ENCODE measurements around the gene SLC38A4.
A peak's percentile ranks its signal among the peaks of the same experiment; 100 is the strongest.
"Not testable (repeated sequence)": the region's sequence is repeated elsewhere in the genome, so short reads cannot be mapped to it uniquely, and the experiment has no call there.

SLC38A4 gene

DNA sequence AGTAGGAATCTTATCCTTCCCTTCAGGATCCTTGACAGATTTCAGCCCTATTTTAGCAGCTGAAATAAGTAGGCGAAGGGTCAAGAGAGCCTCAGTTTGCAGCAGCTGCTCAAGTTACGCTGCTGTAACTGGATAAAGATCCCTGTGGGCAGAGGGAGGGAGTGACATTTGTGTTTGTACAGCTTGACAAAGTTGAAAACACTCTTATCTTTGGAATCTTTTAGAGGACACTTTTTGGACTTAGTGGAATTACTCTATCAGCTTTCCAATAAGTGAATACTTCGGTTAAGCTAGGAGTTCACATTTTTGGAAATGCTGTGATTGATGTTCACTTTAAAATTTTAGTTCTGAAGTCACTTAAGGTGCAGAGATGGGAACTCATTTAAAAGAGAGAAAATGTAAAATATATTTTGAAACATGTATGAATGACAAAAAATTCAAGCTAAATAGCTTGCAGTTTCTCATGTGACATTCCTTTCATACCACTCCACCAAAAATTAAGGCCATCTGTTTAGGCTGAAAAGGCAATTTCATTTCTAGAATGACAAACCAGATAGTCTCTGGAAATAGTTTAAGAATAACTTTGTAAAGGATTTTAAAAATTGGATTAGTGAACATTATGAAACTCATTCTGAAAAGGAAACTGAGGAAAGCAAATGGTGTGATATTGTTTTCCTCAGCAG is 55.2 kb downstream of the SLC38A4 start:
- Histone ChIP-seq H3K4me2 (no peak overlapping the region), H3K9ac (no peak overlapping the region), H3K27ac (no peak overlapping the region), H3K9me3 (replicated peaks in 1 of 11) (no peaks in the 10 kb centered on the region), H3K27me3 (no peaks in the 10 kb centered on the region), H4K20me1 (no peaks in the 10 kb centered on the region), H3K4me1 (no peaks in the 10 kb centered on the region), H3K36me3 (no peaks in the 10 kb centered on the region), H3K4me3 (no peak overlapping the region)
- TF ChIP-seq Cebpa-rat (IDR thresholded peaks at IDR 0.05), result no peak

DNA sequence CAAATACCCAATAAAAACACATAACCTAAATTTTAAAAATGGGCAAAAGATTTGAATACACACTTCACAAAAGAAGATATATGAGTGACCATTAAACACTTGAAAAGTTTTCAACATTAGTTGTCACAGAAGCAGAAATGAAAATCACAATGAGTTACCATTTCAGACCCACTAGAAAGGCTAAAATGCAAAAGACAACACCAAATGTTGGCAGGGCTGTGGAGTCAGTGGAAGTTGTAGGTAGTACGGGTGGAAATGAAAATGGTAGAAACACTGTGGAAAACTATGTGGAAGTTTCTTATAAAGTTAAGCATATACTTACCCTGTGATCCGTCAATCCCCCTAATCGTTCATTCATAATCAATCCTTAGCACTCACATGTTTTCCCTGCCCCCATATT is 61.8 kb downstream of the SLC38A4 start:
- Histone ChIP-seq H3K36me3 (no peaks in the 10 kb centered on the region), H4K20me1 (no peaks in the 10 kb centered on the region), H3K27me3 (no peaks in the 10 kb centered on the region), H3K4me2 (no peak overlapping the region), H3K4me1 (no peaks in the 10 kb centered on the region), H3K9ac (no peak overlapping the region), H3K4me3 (no peak overlapping the region), H3K9me3 (replicated peaks in 1 of 11) (peaks cover 3 to 12% (median 6%) of the 10 kb centered on the region in 11 experiments; a peak in 18 of 22 replicates), H3K27ac (no peak overlapping the region)
- TF ChIP-seq Cebpa-rat (IDR thresholded peaks at IDR 0.05), result no peak

DNA sequence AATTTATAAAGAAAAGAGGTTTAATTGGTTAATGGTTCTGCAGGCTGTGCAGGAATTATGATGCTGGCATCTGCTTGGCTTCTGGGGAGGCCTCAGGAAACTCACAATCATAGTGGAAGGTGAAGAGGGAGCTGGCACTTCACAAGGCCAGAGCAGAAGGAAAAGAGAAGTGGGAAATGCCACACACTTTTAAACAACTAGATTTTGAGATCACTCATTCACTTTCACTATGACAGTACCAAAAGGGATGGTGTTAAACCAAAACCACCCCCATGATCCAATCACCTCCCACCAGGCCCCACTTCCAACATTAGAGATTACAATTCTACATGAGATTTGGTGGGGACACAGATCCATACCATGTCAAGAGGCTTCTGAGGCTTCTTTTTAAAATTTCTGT is 62.6 kb downstream of the SLC38A4 start:
- no peaks in the 10 kb centered on the region for H3K27me3 ChIP-seq
- no peak for TF ChIP-seq Cebpa-rat (IDR thresholded peaks at IDR 0.05)
- no peak overlapping the region for H3K4me3 ChIP-seq
- H3K36me3 ChIP-seq, result no peaks in the 10 kb centered on the region
- H4K20me1 ChIP-seq, result no peaks in the 10 kb centered on the region
- no peak overlapping the region for H3K9ac ChIP-seq
- no peak overlapping the region for H3K4me2 ChIP-seq
- no peaks in the 10 kb centered on the region for H3K4me1 ChIP-seq
- H3K27ac ChIP-seq, result no peak overlapping the region
- H3K9me3 ChIP-seq (replicated peaks in 1 of 11), result peaks cover 9 to 17% (median 12%) of the 10 kb centered on the region in 11 experiments; a peak in 19 of 22 replicates

DNA sequence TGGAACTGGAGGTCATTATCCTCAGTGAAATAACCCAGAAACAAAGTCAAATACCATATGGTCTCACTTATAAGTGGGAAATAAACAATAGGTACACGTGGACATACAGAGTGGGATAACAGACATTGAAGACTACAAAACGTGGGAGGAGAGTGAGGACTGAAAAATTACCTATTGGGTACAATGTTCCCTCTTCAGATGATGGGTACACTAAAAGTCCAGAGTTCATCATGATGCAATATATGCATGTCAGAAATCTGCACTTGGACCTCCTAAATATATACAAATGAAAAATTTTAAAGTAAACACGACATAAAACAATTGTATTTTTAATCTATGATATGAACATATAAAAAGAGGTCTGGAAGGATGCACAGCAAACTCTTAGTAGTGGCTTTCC is 71.2 kb downstream of the SLC38A4 start:
- Histone ChIP-seq H3K4me2 (no peak overlapping the region), H3K27ac (no peak overlapping the region), H4K20me1 (no peaks in the 10 kb centered on the region), H3K27me3 (no peaks in the 10 kb centered on the region), H3K4me1 (peaks cover 0 to 10% (median 0%) of the 10 kb centered on the region in 10 experiments; a peak in 6 of 20 replicates), H3K4me3 (no peak overlapping the region), H3K9me3 (replicated peaks in 1 of 11) (peaks cover 9 to 18% (median 12%) of the 10 kb centered on the region in 11 experiments; a peak in 19 of 22 replicates), H3K9ac (no peak overlapping the region), H3K36me3 (no peaks in the 10 kb centered on the region)
- no peak for TF ChIP-seq Cebpa-rat (IDR thresholded peaks at IDR 0.05)

DNA sequence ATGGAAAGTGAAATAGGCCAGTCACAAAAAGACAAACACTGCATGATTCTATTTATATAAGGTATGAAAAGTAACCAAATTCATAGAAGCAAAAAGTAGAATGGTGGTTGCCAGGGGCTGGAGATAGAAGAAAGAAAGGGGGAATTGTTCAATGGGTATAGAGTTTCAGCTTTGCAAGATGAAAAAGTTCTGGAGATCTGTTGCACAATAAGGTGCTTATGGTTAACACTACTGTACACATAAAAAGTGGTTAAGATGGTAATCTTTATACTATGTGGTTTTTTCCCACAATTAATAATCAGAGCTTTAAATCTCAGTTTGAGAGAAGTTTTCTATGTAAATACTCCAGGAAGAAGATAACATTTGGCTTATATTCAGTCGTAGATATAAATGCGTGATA is 73.4 kb downstream of the SLC38A4 start:
- Histone ChIP-seq H3K9me3 (replicated peaks in 1 of 11) (peaks cover 0 to 10% (median under 1%) of the 10 kb centered on the region in 11 experiments; a peak in 5 of 22 replicates), H4K20me1 (no peaks in the 10 kb centered on the region), H3K36me3 (no peaks in the 10 kb centered on the region), H3K27ac (no peak overlapping the region), H3K4me3 (no peak overlapping the region), H3K9ac (no peak overlapping the region), H3K27me3 (no peaks in the 10 kb centered on the region), H3K4me2 (no peak overlapping the region), H3K4me1 (peaks cover 0 to 10% (median 0%) of the 10 kb centered on the region in 10 experiments; a peak in 6 of 20 replicates)
- TF ChIP-seq Cebpa-rat (IDR thresholded peaks at IDR 0.05), result no peak

DNA sequence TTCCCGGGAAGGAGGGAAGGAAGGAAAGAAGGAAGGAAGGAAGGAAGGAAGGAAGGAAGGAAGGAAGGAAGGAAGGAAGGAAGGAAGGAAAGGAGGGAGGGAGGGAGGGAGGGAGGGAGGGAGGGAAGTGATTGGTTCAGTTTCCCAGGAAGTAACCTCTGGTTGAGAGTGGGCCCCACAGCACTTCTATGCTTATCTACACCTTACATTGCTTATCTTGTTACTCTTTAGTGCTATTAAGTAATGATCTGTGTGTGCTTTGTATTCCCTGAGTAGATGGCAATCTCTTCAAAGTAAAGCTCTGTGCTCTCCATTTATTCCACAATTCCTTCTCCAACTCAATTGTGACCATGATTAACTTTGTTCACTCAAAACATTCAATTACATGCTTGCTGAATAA is 74.6 kb downstream of the SLC38A4 start:
- Histone ChIP-seq H3K27me3 (no peaks in the 10 kb centered on the region), H3K4me3 (no peak overlapping the region), H3K27ac (no peak overlapping the region), H3K36me3 (no peaks in the 10 kb centered on the region), H3K9me3 (replicated peaks in 1 of 11) (peaks cover 0 to 10% (median 0%) of the 10 kb centered on the region in 11 experiments; a peak in 5 of 22 replicates), H3K9ac (no peak overlapping the region), H3K4me2 (0 out of 22 replicates have a peak overlapping the region, but pooled peaks of 1 of the 11 experiments have one; percentile 26), H3K4me1 (peaks cover 0 to 10% (median 0%) of the 10 kb centered on the region in 10 experiments; a peak in 6 of 20 replicates), H4K20me1 (no peaks in the 10 kb centered on the region)
- TF ChIP-seq Cebpa-rat (IDR thresholded peaks at IDR 0.05), result no peak

DNA sequence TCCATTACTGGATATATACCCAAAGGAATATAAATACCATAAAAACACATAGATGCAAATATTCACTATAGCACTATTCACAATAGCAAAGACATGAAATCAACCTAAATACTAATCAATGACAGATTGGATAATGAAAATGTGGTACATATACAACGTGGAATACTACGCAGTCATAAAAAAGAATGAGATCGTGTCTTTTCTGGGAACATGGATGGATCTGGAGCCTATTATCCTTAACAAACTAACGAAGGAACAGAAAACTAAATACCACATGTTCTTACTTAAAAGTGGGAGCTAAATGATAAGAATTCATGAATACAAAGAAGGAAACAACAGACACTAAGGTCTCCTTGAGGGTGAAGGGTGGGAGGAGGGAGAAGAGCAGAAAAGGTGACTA is 76.5 kb downstream of the SLC38A4 start:
- Histone ChIP-seq H3K4me3 (no peak overlapping the region), H3K9me3 (replicated peaks in 1 of 11) (peaks cover 0 to 10% (median 0%) of the 10 kb centered on the region in 11 experiments; a peak in 5 of 22 replicates), H4K20me1 (no peaks in the 10 kb centered on the region), H3K4me1 (peaks cover 0 to 10% (median 0%) of the 10 kb centered on the region in 10 experiments; a peak in 6 of 20 replicates), H3K4me2 (no peak overlapping the region), H3K27me3 (no peaks in the 10 kb centered on the region), H3K9ac (no peak overlapping the region), H3K36me3 (no peaks in the 10 kb centered on the region), H3K27ac (no peak overlapping the region)
- TF ChIP-seq Cebpa-rat (IDR thresholded peaks at IDR 0.05), result no peak

DNA sequence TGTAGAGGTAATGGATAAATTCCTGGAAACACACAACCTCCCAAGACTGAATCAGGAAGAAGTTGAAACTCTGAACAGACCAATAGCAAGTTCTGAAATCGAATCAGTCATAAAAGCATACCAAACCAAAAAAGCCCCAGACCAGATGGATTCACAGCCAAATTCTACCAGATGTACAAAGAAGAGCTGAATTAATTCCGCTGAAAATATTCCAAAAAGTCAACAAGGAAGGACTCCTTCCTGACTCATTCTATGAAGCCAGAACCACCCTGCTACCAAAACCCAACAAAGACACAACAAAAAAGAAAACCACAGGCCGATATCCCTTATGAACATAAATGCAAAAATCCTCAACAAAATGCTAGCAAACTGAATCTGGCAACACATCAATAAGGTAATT is 81.5 kb downstream of the SLC38A4 start:
- Histone ChIP-seq H3K9ac (no peak overlapping the region), H3K27me3 (no peaks in the 10 kb centered on the region), H3K4me1 (no peaks in the 10 kb centered on the region), H3K36me3 (no peaks in the 10 kb centered on the region), H3K9me3 (replicated peaks in 1 of 11) (peaks cover 0 to 7% (median 2%) of the 10 kb centered on the region in 11 experiments; a peak in 5 of 22 replicates), H3K4me2 (no peak overlapping the region), H4K20me1 (no peaks in the 10 kb centered on the region), H3K27ac (no peak overlapping the region), H3K4me3 (no peak overlapping the region)
- no peak for TF ChIP-seq Cebpa-rat (IDR thresholded peaks at IDR 0.05)

DNA sequence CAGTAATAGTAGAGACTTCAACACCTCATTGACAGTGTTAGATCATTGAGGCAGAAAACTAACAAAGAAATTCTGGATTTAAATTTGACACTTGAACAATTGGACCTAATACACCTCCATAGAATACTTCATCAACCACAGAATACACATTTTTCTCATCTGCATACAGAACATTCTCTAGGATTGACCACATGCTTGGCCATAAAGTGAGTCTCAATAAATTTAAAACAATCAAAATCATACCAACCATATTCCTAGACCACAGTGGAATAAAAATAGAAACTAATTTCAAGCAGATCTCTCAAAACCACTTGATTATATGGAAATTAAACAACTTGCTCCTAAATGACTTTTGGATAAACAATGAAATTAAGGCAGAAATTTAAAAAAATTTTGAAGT is 82.3 kb downstream of the SLC38A4 start:
- no peaks in the 10 kb centered on the region for H3K4me1 ChIP-seq
- no peak for TF ChIP-seq Cebpa-rat (IDR thresholded peaks at IDR 0.05)
- no peaks in the 10 kb centered on the region for H3K27me3 ChIP-seq
- no peaks in the 10 kb centered on the region for H4K20me1 ChIP-seq
- H3K9me3 ChIP-seq (replicated peaks in 1 of 11), result peaks cover 0 to 5% (median 0%) of the 10 kb centered on the region in 11 experiments; a peak in 1 of 22 replicates
- H3K36me3 ChIP-seq, result no peaks in the 10 kb centered on the region
- no peak overlapping the region for H3K9ac ChIP-seq
- H3K27ac ChIP-seq, result no peak overlapping the region
- no peak overlapping the region for H3K4me3 ChIP-seq
- no peak overlapping the region for H3K4me2 ChIP-seq

DNA sequence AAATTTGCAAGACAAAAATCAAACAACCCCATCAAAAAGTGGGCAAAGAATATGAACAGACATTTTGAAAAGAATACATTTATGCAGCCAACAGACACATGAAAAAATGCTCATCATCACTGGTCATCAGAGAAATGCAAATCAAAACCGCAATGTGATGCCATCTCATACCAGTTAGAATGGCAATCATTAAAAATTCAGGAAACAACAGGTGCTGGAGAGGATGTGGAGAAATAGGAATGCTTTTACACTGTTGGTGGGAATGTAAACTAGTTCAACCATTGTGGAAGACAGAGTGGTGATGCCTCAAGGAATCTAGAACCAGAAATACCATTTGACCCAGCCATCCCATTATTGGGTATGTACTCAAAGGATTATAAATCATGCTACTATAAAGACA is 83.5 kb downstream of the SLC38A4 start:
- H3K4me2 ChIP-seq, H3K4me1 ChIP-seq, H4K20me1 ChIP-seq, H3K27ac ChIP-seq, H3K4me3 ChIP-seq, H3K36me3 ChIP-seq, H3K27me3 ChIP-seq, H3K9ac ChIP-seq: not testable (repeated sequence)
- H3K9me3 ChIP-seq (replicated peaks in 1 of 11), result peaks cover 3 to 14% (median 5%) of the 10 kb centered on the region in 11 experiments; a peak in 19 of 22 replicates
